ENCODE measurements around the gene MDH1. TPM values are rescaled to one million over a fixed set of nuclear protein-coding genes. Genes with fewer than 3 reads are reported as not detected.

Gene MDH1
- total and polyA plus RNA-seq, 2 donors (not counting 1 experiment from before 2014, with no cell fraction given), result 65.7 to 87.8 TPM

GRCh38 chr2:63576546-63576945, 12.2 kb upstream of the MDH1 start:
- no peak for DNase-seq
- H3K4me3 ChIP-seq (ENCODE audit: control extremely low read depth in 1 of 5, extremely low read depth in 1 of 5, insufficient read depth in 1 of 5, low read depth in 2 of 5, low read length in 4 of 5), result no peak overlapping the region
- H3K4me2 ChIP-seq (replicated peaks; ENCODE audit: low read depth, low read length, poor library complexity, severe bottlenecking), result no peak overlapping the region
- H3K9me3 ChIP-seq (ENCODE audit: control extremely low read depth in 1 of 3, control insufficient read depth in 2 of 3, insufficient read depth in 1 of 3, low read length in 2 of 3), result no peaks in the 10 kb centered on the region
- no peak overlapping the region for H2AFZ ChIP-seq (ENCODE audit: insufficient read depth, low read depth, low read length, poor library complexity, severe bottlenecking)
- TF ChIP-seq EZH2 (IDR thresholded peaks at IDR 0.05; ENCODE audit: borderline replicate concordance, insufficient read depth, low read depth, low read length, poor library complexity, severe bottlenecking) (no peak), CTCF (IDR thresholded peaks at IDR 0.05) (no peak)
- H3K4me1 ChIP-seq (ENCODE audit: control insufficient read depth in 2 of 2, insufficient read depth in 2 of 2, low read length in 2 of 2), result no peaks in the 10 kb centered on the region
- ChIA-PET CTCF (no interaction called here), POLR2A (no interaction called here)
- H3K27me3 Mint-ChIP-seq, result no peaks in the 10 kb centered on the region
- no peaks in the 10 kb centered on the region for H3K27me3 ChIP-seq (replicated peaks in 1 of 4; ENCODE audit: control extremely low read depth in 1 of 4, control insufficient read depth in 3 of 4, insufficient read depth in 4 of 4, low read length in 3 of 4)
- no peak overlapping the region for H3K27ac ChIP-seq (ENCODE audit: low read length in 2 of 2)
- peaks cover 3% of the 10 kb centered on the region for H3K4me1 Mint-ChIP-seq
- H4K20me1 ChIP-seq (ENCODE audit: control insufficient read depth, insufficient read depth, low read length, poor library complexity, severe bottlenecking), result no peaks in the 10 kb centered on the region
- H3K9me3 Mint-ChIP-seq (ENCODE audit: insufficient read depth), result peaks cover 3% of the 10 kb centered on the region
- intact Hi-C loops (cut with micrococcal nuclease), result no loop called here
- ATAC-seq (ENCODE audit: low read depth), result no peak
- H3K27ac Mint-ChIP-seq, result no peak overlapping the region
- H3K9ac ChIP-seq (ENCODE audit: low read length), result no peak overlapping the region
- H3K4me3 Mint-ChIP-seq, result no peak overlapping the region
- no peaks in the 10 kb centered on the region for H3K36me3 ChIP-seq (replicated peaks in 1 of 2; ENCODE audit: control extremely low read depth in 1 of 2, control insufficient read depth in 1 of 2, extremely low read depth in 1 of 2, insufficient read depth in 2 of 2, low read length in 1 of 2)
- H3K79me2 ChIP-seq (ENCODE audit: control insufficient read depth, insufficient read depth, low read length), result peaks cover 58% of the 10 kb centered on the region

GRCh38 chr2:63578767-63579166, 10.0 kb upstream of the MDH1 start:
- Histone ChIP-seq H3K4me2 (replicated peaks; ENCODE audit: low read depth, low read length, poor library complexity, severe bottlenecking) (no peak overlapping the region), H3K79me2 (ENCODE audit: control insufficient read depth, insufficient read depth, low read length) (peaks cover 69% of the 10 kb centered on the region), H4K20me1 (ENCODE audit: control insufficient read depth, insufficient read depth, low read length, poor library complexity, severe bottlenecking) (peaks cover under 1% of the 10 kb centered on the region), H3K4me3 (ENCODE audit: control extremely low read depth in 1 of 5, extremely low read depth in 1 of 5, insufficient read depth in 1 of 5, low read depth in 2 of 5, low read length in 4 of 5) (no peak overlapping the region), H3K4me1 (ENCODE audit: control insufficient read depth in 2 of 2, insufficient read depth in 2 of 2, low read length in 2 of 2) (no peaks in the 10 kb centered on the region), H2AFZ (ENCODE audit: insufficient read depth, low read depth, low read length, poor library complexity, severe bottlenecking) (no peak overlapping the region), H3K36me3 (replicated peaks in 1 of 2; ENCODE audit: control extremely low read depth in 1 of 2, control insufficient read depth in 1 of 2, extremely low read depth in 1 of 2, insufficient read depth in 2 of 2, low read length in 1 of 2) (no peaks in the 10 kb centered on the region), H3K27ac (ENCODE audit: low read length in 2 of 2) (no peak overlapping the region), H3K9me3 (ENCODE audit: control extremely low read depth in 1 of 3, control insufficient read depth in 2 of 3, insufficient read depth in 1 of 3, low read length in 2 of 3) (no peaks in the 10 kb centered on the region), H3K27me3 (replicated peaks in 1 of 4; ENCODE audit: control extremely low read depth in 1 of 4, control insufficient read depth in 3 of 4, insufficient read depth in 4 of 4, low read length in 3 of 4) (no peaks in the 10 kb centered on the region), H3K9ac (ENCODE audit: low read length) (no peak overlapping the region)
- ChIA-PET POLR2A (no interaction called here), CTCF (interaction anchor here (1.4 kb wide), 1 partner anchor 11 kb away, joined by 3 read pairs; no protein-coding TSS in a partner anchor)
- Mint-ChIP-seq H3K27ac (no peak overlapping the region), H3K4me1 (peaks cover 3% of the 10 kb centered on the region), H3K9me3 (ENCODE audit: insufficient read depth) (peaks cover 3% of the 10 kb centered on the region), H3K27me3 (no peaks in the 10 kb centered on the region), H3K4me3 (no peak overlapping the region)
- no peak for ATAC-seq (ENCODE audit: low read depth)
- intact Hi-C loops (cut with micrococcal nuclease), result no loop called here
- no peak for DNase-seq
- TF ChIP-seq EZH2 (IDR thresholded peaks at IDR 0.05; ENCODE audit: borderline replicate concordance, insufficient read depth, low read depth, low read length, poor library complexity, severe bottlenecking), result no peak
- WGBS (ENCODE audit: insufficient coverage), result no CpG with 5 or more reads among the region's 3 CpGs

Measured in B cell (primary cell).